Measurements from ENCODE around the gene TRAPPC3.
A peak's percentile ranks its signal among the peaks of the same experiment; 100 is the strongest.
"Not testable (repeated sequence)": the region's sequence is repeated elsewhere in the genome, so short reads cannot be mapped to it uniquely, and the experiment has no call there.

The TRAPPC3 gene

DNA sequence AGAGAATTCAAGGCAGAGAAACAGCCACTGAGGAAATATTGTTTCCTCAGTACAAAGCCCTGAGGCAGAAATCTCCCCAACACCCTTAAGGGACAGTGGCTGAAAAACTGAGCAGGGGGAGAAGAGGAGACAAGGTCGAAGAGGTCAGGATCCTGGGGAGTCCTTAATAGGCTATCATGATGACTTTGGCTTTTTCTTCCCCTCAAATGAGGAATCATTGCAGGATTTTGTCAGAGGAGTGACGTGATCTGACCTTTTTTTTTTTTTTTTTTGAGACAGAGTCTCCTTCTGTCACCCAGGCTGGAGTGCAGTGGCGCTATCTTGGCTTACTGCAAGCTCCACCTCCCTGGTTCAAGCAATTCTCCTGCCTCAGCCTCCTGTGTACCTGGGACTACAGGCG is 16.9 kb upstream of the TRAPPC3 start:
- DNase-seq: no peak

GRCh38 chr1:36165145-36165544 is 15.9 kb upstream of the TRAPPC3 start:
- DNase-seq: no peak

- no peak for DNase-seq
Measured at GRCh38 chr1:36164361-36164760, 15.1 kb upstream of the TRAPPC3 start.

DNA sequence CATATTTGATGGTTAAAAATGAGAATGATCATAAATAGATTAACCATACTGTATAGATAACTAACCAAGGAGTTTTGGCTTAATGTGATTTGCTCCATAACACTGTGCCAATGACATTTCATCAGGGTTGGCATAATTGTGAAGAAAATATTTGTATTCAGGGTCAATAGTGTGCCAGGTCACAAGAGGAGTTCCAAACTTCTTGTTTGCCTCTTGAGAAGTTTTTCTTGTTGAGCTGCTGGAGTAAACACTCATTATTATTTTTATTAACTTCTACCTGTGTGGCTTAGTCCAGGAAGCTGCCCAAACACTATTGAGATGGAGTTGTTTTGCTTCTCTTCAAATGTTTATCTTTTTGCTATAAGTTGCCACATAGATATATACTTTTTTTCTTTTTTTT is 14.1 kb upstream of the TRAPPC3 start:
- DNase-seq: no peak

GRCh38 chr1:36162680-36163239 is 13.5 kb upstream of the TRAPPC3 start:
- DNase-seq: no peak

DNA sequence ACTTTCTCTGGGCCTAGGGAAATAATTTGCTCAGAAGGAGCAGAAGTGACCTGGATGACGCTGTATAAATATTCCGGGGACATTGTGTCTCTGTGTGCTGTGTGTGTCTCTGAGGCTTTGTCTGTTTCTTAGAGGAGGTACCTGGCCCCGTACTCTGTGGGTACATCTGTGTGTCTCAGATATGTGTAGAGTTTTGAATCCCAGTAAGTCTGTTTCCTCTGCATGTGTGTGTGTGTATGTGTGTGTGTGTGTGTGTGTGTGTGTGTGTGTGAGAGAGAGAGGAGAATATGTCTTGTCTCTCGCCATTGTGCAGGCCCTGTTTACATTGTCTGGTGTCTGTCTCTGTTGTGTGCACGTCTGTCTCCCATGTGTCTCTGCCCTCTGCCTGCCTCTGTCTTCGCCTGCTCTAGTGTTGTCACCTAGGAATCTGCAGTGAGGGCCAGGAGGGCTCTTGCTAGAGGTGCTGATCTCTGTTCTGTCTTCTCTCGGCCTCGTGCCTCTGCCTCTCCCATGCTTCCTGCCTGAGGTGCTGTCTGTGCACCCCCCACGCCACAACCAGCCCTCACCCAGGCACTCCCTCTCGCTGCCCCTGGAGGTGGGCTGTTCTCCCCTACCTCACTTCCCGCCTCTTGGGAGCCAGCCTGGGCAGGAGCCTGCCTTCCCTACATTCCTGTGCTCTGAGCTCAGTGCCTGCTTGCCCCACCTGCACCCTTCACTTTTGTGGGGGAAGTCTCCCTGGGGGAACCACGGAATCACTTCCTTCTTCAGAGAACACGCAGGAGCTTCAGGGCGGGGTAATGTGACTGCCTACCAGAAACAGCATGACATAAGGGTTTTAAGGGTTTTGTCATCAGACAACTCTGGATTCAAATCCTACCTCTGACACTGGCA is 12.6 kb upstream of the TRAPPC3 start:
- no peak for DNase-seq

GRCh38 chr1:36160949-36161485 is 11.7 kb upstream of the TRAPPC3 start:
- DNase-seq: peak; percentile 34 to 70

GRCh38 chr1:36160388-36160948 is 11.2 kb upstream of the TRAPPC3 start:
- DNase-seq: no peak

- no peak for DNase-seq
Measured at GRCh38 chr1:36159614-36160387, 10.5 kb upstream of the TRAPPC3 start.

- DNase-seq: not testable (repeated sequence)
Measured at GRCh38 chr1:36158827-36159252, 9.6 kb upstream of the TRAPPC3 start.

GRCh38 chr1:36157973-36158826 is 8.9 kb upstream of the TRAPPC3 start:
- no peak for DNase-seq

- DNase-seq: peak in 1 of 2 experiments; percentile 30
Measured at GRCh38 chr1:36157115-36157903, 8.0 kb upstream of the TRAPPC3 start.

DNA sequence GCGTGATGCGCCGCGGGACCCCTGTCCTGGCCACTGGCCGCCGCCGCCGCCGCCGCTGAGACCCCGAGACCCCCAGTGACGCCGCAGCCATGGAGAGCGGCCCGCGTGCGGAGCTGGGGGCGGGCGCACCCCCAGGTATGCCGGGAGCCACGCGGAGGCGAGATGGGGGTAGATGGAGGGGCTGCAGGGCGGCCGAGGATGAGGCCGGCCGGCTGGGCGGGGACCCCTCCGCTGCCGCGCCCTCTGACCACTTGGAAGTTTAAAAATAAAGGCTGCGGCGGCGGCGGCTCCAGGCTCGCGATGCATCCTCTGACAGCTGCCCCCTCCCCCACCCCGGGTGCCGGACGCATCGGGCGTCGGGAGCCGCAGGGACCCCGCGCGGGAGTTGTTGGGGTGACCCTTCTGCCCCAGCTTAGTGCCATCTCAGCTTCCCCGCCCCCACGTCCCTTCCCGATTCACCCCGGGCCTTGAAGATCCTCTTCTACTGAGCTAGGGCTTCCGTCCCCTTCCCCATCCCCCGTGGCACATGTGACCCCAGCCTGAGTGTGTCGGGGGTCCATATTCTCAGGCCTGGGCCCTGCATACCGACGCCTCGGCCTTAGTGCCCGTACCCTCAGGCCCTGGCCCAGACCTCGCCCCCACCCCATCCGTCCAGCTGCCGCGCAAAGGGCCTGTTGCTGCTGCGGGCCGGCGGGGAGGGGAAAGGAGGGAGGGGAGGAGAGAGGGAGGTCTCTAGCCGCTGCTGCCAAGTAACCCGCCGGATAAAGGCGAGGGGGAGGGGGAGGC is 7.2 kb upstream of the TRAPPC3 start:
- DNase-seq: peak; percentile 37 to 58

DNA sequence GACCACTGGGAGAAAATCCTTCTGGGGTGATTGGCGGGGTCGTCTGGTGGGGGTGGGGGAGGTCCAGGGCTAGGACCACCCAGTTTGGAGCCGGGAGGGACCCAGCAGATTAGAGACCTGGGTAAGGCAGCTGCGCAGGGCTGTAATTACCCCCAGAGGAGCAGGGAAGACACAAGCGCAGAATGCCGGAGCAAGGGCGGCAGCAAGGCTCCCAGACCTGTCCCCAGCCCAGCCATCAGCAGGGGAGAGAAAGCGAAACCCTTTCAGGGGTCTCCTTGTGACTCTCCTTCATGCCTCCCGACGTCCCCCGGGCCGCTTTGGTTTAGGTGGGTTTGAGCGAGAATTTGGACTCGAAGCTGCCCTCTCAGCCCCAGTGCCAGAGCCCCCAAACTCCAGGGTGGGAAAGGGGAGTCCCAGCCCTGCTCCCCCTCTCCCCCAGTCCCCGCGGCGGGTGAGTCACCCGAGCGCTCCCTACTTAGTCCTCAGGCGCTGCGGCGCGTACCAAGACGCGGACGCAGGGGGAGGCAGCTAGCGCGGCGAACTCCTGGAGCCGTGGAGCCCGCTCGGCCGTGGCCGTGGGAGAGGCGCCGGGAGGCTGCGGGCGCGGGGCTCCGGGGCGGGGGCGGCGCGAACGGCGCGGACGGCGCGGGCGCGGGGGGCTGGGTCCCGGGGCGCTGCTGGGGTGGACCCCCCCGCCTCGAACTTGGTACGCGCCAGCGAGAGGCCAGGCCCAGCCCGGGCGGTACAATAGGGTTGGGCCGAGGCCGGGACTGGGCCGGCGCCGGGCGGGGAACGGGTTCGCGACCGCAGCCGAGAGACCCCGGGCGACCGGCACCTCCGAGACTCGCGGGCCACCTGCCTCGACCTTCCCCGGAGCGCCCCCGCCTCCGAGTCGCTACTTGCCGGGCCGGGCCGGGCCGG is 6.4 kb upstream of the TRAPPC3 start, which contains the start of gene MAP7D1:
MAP7D1 (plus strand) TSS at position 753 of the 921 bp plus-strand sequence. CDS start 258 bp downstream, outside the sequence.
- DNase-seq: peak; percentile 44 to 55

DNA sequence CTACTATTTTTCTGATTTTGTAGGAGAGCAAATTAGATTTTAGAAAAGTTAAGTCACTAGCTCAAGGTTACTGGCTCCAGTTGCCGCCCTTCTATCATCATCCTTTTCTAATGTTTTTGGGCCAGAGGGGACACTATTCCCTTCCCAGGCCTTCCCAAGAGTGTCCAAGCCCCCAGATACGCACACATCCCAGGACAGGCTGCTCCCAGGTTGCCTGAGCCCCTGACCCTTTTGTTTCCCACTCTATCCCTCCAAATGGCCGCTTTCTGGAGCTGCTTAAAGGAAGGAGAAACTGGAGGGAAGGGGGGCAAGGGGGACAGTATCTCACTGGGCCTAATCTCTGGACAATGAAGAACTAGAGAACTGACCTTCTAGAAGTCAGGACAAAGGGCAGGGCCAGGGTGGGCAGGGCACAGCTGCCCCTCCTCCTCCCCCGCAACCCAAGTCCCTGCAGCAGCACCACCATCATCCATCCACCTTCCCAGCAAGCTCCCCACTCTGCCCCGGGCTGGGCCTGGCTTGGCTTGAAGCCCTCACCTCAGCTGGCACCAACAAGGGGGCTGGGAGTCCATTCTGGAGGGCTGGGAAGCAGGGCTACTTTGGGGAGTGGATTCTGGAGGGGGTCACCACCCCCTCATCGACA is 5.6 kb upstream of the TRAPPC3 start:
- DNase-seq: peak in 1 of 2 experiments; percentile 2

DNA sequence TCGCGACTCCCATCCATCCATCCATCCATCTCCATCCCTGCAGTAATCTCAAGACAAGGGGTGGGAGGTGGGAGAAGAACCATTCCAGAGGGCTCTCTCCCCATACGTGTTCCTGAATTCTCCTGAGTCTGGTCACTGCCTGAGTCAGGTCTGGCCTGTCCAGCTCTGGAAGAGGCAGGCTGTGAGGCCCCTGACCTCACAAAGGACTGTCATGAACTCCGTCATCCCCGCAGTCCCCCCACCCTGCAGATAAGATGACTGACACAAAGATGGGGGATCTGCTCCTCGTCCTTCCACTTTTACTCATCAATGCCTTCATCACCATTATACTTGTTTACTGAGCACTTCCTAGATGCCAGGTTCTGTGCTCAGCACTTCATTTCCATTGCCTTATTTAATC is 5.0 kb upstream of the TRAPPC3 start:
- no peak for DNase-seq

GRCh38 chr1:36153476-36153875 is 4.2 kb upstream of the TRAPPC3 start:
- DNase-seq: no peak

- no peak for DNase-seq
Measured at GRCh38 chr1:36151845-36152203, 2.5 kb upstream of the TRAPPC3 start.
